ENCODE results near the gene OR13C4. TPM values are rescaled to one million over a fixed set of nuclear protein-coding genes. Genes with fewer than 3 reads are reported as not detected.
"Not testable (repeated sequence)": the region's sequence is repeated elsewhere in the genome, so short reads cannot be mapped to it uniquely, and the experiment has no call there.

OR13C4 gene
- not detected for total RNA-seq

GRCh38 chr9:104527109-104527508 lies at the start of gene OR13C4:
Gene OR13C4 (minus strand): TSS chr9:104527209. CDS start chr9:104527209, 0 bp downstream.
- DNase-seq (ENCODE audit: low spot score) (no peak), ATAC-seq (no peak)

- ATAC-seq (no peak), DNase-seq (ENCODE audit: low spot score) (no peak)
These were observed 48.4 kb upstream of the OR13C4 start for GRCh38 chr9:104575456-104575855.

- ATAC-seq (no peak), DNase-seq (ENCODE audit: low spot score) (no peak)
These were observed 45.6 kb upstream of the OR13C4 start for GRCh38 chr9:104572612-104573011.

- DNase-seq (ENCODE audit: low spot score): no peak
- ATAC-seq: no peak
These were observed 41.9 kb upstream of the OR13C4 start, which contains the start of gene OR13C8 for GRCh38 chr9:104568868-104569267. Gene OR13C8 (plus strand): TSS chr9:104569168. CDS start chr9:104569168, 0 bp downstream.

- no peak for DNase-seq (ENCODE audit: low spot score)
- no peak for ATAC-seq
These were observed 37.3 kb upstream of the OR13C4 start for GRCh38 chr9:104564358-104564757.

GRCh38 chr9:104556830-104557634 lies 30.0 kb upstream of the OR13C4 start:
- DNase-seq (ENCODE audit: low spot score): no peak
- no peak for ATAC-seq

- DNase-seq (ENCODE audit: low spot score): no peak
- ATAC-seq: no peak
These were observed 28.5 kb upstream of the OR13C4 start for GRCh38 chr9:104555521-104555920.

- DNase-seq (ENCODE audit: low spot score) (no peak), ATAC-seq (no peak)
These were observed 26.3 kb upstream of the OR13C4 start for GRCh38 chr9:104553261-104553660.

- ATAC-seq (no peak), DNase-seq (ENCODE audit: low spot score) (no peak)
These were observed 17.6 kb upstream of the OR13C4 start for GRCh38 chr9:104544644-104545043.

GRCh38 chr9:104539275-104539674 lies 12.3 kb upstream of the OR13C4 start:
- DNase-seq (ENCODE audit: low spot score): no peak
- ATAC-seq: no peak

- no peak for ATAC-seq
- DNase-seq (ENCODE audit: low spot score): no peak
These were observed 9.7 kb upstream of the OR13C4 start, which contains the start of gene OR13C3 for GRCh38 chr9:104536756-104537155. Gene OR13C3 (minus strand): TSS chr9:104536856. CDS start chr9:104536723, 133 bp downstream.

- DNase-seq (ENCODE audit: low spot score); ATAC-seq: not testable (repeated sequence)
These were observed 6.8 kb downstream of the OR13C4 start for GRCh38 chr9:104520241-104520640.

- no peak for ATAC-seq
- no peak for DNase-seq (ENCODE audit: low spot score)
These were observed 12.1 kb downstream of the OR13C4 start for GRCh38 chr9:104514901-104515300.

GRCh38 chr9:104506565-104506964 lies 20.4 kb downstream of the OR13C4 start:
- no peak for DNase-seq (ENCODE audit: low spot score)
- ATAC-seq: no peak

- ATAC-seq (no peak), DNase-seq (ENCODE audit: low spot score) (no peak)
These were observed 23.0 kb downstream of the OR13C4 start, which contains the start of gene OR13F1 for GRCh38 chr9:104503963-104504362. Gene OR13F1 (plus strand): TSS chr9:104504263. CDS start chr9:104504263, 0 bp downstream.

GRCh38 chr9:104503440-104503839 lies 23.6 kb downstream of the OR13C4 start:
- ATAC-seq: no peak
- DNase-seq (ENCODE audit: low spot score): no peak

- ATAC-seq (no peak), DNase-seq (ENCODE audit: low spot score) (no peak)
These were observed 32.2 kb downstream of the OR13C4 start for GRCh38 chr9:104494808-104495207.

- ATAC-seq (no peak), DNase-seq (ENCODE audit: low spot score) (no peak)
These were observed 42.0 kb downstream of the OR13C4 start for GRCh38 chr9:104485014-104485413.

- ATAC-seq (no peak), DNase-seq (ENCODE audit: low spot score) (no peak)
These were observed 44.0 kb downstream of the OR13C4 start for GRCh38 chr9:104482921-104483570.

Data from left lobe of liver (tissue), 2 donors.